ENCODE data around the gene FAM170B.

GRCh38 chr10:49131507-49132361, 2.1 kb downstream of the FAM170B start:
- TF ChIP-seq, protein P1, sequence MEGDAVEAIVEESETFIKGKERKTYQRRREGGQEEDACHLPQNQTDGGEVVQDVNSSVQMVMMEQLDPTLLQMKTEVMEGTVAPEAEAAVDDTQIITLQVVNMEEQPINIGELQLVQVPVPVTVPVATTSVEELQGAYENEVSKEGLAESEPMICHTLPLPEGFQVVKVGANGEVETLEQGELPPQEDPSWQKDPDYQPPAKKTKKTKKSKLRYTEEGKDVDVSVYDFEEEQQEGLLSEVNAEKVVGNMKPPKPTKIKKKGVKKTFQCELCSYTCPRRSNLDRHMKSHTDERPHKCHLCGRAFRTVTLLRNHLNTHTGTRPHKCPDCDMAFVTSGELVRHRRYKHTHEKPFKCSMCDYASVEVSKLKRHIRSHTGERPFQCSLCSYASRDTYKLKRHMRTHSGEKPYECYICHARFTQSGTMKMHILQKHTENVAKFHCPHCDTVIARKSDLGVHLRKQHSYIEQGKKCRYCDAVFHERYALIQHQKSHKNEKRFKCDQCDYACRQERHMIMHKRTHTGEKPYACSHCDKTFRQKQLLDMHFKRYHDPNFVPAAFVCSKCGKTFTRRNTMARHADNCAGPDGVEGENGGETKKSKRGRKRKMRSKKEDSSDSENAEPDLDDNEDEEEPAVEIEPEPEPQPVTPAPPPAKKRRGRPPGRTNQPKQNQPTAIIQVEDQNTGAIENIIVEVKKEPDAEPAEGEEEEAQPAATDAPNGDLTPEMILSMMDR (conservative IDR thresholded peaks at IDR 0.05; ENCODE audit: low read depth, low read length): no peak
- TF ChIP-seq EZH2phosphoT487 (IDR thresholded peaks at IDR 0.05; ENCODE audit: borderline replicate concordance, low read length): no peak

Data from PC-3 (cell line).